Lung microvascular endothelial cell (primary cell): ENCODE results near the gene PTPRD. TPM values are rescaled to one million over a fixed set of nuclear protein-coding genes. Genes with fewer than 3 reads are reported as not detected.
"Not testable (repeated sequence)": the region's sequence is repeated elsewhere in the genome, so short reads cannot be mapped to it uniquely, and the experiment has no call there.

Source experiments
- DNase-seq, 2 donors: peaks; one replicate each; pipeline versions ENCODE4 v3.0.0 to v3.0.0-alpha.2; 2010; ENCODE audit warnings: low read depth in 2 of 2
- total RNA-seq: library from RNA; depleted of rRNA; stranded (reverse); fragments of >200 nt; gene quantifications from 2 replicates; pipeline ENCODE4 v1.2.1, GENCODE V29; 2014

PTPRD gene
- total RNA-seq, 1 donor from 2014 or later, result 1.2 TPM

DNA sequence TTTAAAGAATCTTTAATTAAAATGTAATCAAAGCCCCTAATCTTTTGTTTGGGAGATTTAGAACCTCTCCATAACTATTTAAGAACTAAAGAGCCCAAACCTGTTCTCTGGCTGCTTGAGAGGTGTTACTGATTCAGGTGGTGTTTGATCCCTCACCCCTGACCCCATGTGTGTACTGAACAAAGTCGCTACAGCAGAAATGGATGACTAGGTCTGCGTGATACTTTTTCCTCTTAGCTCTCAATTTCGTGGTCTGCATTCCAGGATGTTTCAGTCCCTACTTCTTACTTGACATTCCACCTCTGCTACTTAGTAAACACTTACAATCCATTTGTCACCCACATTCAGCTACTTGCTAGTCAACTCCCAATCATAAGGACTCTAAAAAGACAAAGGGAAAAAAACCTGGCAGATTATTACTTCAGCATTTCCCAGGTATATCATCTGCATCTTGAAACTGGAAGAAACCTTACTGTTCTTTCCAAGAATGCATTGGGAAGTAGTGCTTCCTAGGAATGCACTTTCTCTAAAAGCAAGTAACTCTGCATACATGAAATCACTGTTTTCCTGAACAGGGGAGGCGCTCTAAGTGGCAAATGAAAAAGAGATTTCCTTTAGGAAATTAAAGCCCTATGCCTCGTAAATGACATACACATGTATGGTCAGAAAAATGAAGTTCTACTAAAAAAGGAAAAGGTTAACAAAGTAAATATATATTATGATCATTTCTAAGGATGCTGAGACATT lies 1091.6 kb downstream of the PTPRD start:
- DNase-seq, result no peak

- DNase-seq, result no peak
Observed at GRCh38 chr9:9504869-9505268, 1107.9 kb downstream of the PTPRD start.

DNA sequence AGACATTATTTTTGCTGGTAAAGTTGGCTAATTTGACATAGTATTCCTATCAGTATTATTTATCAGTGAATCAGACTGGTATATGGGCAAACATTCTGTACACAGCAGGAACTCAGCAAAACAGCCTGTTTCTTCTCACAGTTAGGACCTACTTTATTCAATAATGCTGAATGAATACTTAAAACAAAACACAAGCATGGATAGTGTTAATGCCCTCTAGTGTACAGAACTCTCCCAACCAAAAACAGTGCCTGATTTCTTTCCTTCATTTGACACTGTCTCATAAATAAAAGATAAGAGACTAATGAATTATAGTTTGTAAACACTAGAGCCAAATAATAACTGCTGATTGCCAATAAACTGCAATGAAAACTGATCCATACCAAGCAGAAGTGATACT lies 1113.3 kb downstream of the PTPRD start:
- no peak for DNase-seq

DNA sequence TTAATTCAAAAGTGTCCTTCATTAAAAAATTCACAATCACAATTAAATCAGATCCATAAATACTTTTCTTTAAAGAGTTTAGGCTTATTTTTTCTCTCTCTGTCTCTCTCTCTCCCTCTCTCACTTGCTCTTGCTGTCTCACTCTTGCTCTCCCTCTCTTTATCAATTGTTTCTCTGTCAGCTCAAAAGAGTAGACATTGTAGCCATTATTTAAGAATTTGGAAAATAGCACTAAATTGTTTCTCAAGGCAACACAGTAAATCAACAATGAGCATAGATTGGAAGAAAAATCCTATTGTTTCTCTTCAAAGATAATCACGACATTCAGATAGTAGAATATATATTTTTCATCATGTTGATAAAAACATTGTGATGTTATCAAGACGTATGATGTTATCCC lies 1114.0 kb downstream of the PTPRD start:
- DNase-seq, result no peak

- DNase-seq, result no peak
Observed at GRCh38 chr9:9498128-9498527, 1114.7 kb downstream of the PTPRD start.

DNA sequence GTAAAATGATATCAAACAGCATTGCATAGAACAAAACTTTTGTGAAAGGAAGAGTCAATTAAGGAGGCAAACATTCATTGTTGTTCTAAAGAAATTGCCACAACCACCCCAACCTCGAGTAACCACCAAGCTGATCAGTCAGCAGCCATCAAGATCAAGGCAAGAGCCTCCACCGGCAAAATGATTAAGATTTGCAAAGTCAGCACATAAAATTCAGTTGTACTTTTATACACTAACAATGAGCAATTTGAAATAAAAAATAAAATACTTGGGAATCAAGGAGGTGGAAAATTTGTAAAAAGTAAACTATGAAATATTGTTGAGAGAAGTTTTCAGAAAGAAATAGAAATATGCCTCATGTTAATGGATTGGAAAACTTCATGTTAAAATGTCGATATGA lies 1118.5 kb downstream of the PTPRD start:
- no peak for DNase-seq

- DNase-seq, result no peak
Observed at GRCh38 chr9:9492506-9492905, 1120.3 kb downstream of the PTPRD start.

- DNase-seq, result no peak
Observed at GRCh38 chr9:9489183-9489582, 1123.6 kb downstream of the PTPRD start.

- DNase-seq, result no peak
Observed at GRCh38 chr9:9483175-9483574, 1129.6 kb downstream of the PTPRD start.

GRCh38 chr9:9478741-9479140 lies 1134.1 kb downstream of the PTPRD start:
- DNase-seq, result no peak

GRCh38 chr9:9469271-9469670 lies 1143.5 kb downstream of the PTPRD start:
- DNase-seq, result no peak

DNA sequence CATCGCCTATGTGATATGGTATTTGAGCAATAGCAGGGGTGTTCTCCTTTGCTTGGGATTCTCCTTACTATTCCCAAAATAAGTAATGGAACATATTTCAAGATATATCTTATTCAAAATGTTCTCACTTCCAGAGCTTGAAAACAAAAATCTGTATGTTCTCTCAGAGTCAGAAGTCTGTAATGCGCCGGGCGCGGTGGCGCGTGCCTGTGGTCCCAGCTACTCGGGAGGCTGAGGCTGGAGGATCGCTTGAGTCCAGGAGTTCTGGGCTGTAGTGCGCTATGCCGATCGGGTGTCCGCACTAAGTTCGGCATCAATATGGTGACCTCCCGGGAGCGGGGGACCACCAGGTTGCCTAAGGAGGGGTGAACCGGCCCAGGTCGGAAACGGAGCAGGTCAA lies 1170.9 kb downstream of the PTPRD start:
- not testable (repeated sequence) for DNase-seq

GRCh38 chr9:9437641-9438040 lies 1175.2 kb downstream of the PTPRD start:
- no peak for DNase-seq

GRCh38 chr9:9426454-9426853 lies 1186.3 kb downstream of the PTPRD start:
- DNase-seq, result not testable (repeated sequence)

DNA sequence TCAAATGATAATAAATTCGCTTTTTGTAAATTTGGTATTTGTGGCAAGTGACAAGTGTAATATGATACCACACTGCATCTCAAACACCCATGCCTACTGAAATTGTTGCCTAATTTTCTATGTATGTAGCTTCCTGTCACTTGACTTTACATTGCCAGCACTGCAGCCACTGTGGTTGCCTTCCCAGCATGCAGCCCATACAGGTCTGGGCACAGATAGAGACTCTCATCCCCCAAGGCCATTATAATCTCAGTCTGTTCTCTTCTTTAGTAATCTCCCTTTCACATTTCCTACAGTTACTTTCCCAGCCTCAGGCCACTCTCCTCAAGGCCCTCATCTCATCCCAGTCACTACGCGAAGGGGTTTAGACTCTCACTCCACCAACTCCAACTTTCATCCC lies 1200.6 kb downstream of the PTPRD start:
- DNase-seq, result no peak

DNA sequence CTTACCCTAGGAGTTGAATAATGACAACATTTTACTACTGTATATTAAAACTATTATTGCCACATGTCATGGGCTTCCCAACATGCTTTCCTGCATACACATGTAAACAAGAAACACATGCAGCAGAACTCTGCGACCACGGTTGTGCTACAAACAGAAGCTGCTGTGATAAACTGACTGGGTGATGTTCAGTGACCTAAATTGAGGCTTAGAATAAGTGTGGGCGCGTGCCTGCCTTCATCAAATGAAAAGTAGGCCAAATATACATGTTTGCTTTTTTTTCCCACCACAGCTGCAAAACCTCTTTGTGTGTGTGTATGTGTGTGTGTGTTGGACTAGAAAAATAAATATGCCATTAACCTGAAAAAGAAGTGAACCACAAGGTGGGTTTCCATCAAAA lies 1202.1 kb downstream of the PTPRD start:
- no peak for DNase-seq

- no peak for DNase-seq
Observed at GRCh38 chr9:9399982-9400381, 1212.8 kb downstream of the PTPRD start.

- DNase-seq, result no peak
Observed at GRCh38 chr9:9396518-9396917, 1216.3 kb downstream of the PTPRD start.

- no peak for DNase-seq
Observed at GRCh38 chr9:9395539-9395938, 1217.3 kb downstream of the PTPRD start.

- DNase-seq, result no peak
Observed at GRCh38 chr9:9392755-9393154, 1220.0 kb downstream of the PTPRD start.

DNA sequence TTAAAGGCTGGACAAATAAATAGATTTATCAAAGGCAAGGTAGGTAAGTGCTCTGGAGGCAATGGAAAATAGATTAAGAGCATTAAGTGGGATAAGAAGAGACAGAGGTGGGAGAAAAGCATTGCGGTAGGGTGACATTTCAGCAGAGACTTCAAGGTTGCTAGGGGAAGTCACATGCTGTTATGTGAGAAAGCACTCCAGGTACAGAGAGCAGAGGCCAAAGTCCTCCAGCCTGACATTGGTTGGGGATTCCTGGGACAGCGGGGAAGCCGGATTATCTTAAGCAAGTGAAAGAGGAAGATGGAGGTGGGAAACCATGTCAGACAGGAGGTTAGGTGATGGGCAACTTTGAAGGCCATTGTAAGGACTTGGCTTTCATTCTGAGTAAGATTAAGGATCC lies 1222.9 kb downstream of the PTPRD start:
- DNase-seq, result no peak

- no peak for DNase-seq
Observed at GRCh38 chr9:9387511-9388115, 1225.2 kb downstream of the PTPRD start.

GRCh38 chr9:9362332-9362731 lies 1250.5 kb downstream of the PTPRD start:
- DNase-seq, result no peak
